ENCODE measurements around the gene LEMD2. TPM values are rescaled to one million over a fixed set of nuclear protein-coding genes. Genes with fewer than 3 reads are reported as not detected.

LEMD2 gene
- polyA plus RNA-seq, 1 of the 3 experiments (the other 2 are of a cell fraction) = 56.5 TPM

DNA sequence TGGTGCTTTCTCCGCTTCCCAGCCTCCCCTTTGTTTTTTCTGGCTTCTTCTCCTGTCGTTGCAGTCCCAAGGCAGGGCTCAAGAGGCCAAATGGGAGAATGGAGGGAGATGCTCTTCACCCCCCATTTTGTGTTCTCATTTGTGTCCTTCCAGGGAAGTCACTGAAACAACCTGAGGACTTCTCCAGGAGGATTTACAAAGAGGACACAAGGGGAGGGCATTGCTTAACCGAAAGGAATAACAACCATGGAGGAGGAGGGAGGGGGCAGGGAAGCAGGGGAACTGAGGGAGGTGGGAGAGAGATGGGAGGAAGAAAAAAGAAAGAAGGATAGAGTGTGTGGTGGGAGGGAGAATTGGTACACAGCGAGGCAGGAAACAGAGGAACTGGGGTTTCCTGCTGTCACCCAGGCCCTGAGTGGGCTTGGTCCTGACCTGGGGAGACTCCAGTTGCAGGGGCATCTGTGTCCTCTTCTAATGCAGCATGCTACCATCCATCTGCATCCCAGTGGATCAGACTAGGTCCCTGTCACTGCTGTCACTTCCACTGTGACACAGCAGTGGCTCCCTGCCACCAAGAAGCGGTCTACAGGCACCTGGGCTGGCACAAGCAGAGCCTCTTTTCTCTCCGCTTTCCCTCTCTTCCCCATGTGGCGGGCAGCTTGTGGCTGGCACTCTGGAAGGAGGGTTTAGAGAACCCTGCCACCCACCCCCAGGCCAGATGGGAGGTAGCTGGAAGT is 32.0 kb upstream of the LEMD2 start (continued):
- TF ChIP-seq, protein P1, sequence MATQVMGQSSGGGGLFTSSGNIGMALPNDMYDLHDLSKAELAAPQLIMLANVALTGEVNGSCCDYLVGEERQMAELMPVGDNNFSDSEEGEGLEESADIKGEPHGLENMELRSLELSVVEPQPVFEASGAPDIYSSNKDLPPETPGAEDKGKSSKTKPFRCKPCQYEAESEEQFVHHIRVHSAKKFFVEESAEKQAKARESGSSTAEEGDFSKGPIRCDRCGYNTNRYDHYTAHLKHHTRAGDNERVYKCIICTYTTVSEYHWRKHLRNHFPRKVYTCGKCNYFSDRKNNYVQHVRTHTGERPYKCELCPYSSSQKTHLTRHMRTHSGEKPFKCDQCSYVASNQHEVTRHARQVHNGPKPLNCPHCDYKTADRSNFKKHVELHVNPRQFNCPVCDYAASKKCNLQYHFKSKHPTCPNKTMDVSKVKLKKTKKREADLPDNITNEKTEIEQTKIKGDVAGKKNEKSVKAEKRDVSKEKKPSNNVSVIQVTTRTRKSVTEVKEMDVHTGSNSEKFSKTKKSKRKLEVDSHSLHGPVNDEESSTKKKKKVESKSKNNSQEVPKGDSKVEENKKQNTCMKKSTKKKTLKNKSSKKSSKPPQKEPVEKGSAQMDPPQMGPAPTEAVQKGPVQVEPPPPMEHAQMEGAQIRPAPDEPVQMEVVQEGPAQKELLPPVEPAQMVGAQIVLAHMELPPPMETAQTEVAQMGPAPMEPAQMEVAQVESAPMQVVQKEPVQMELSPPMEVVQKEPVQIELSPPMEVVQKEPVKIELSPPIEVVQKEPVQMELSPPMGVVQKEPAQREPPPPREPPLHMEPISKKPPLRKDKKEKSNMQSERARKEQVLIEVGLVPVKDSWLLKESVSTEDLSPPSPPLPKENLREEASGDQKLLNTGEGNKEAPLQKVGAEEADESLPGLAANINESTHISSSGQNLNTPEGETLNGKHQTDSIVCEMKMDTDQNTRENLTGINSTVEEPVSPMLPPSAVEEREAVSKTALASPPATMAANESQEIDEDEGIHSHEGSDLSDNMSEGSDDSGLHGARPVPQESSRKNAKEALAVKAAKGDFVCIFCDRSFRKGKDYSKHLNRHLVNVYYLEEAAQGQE (IDR thresholded peaks at IDR 0.05; ENCODE audit: low read depth, low read length) = no peak
- TF ChIP-seq EP300 (IDR thresholded peaks at IDR 0.05; ENCODE audit: borderline replicate concordance in 1 of 2, low read depth in 1 of 2, low read length in 1 of 2) (no peak), ELF1 (IDR thresholded peaks at IDR 0.05) (no peak), TAF1 (IDR thresholded peaks at IDR 0.05; ENCODE audit: borderline replicate concordance, low read depth, low read length) (no peak), NFIC (IDR thresholded peaks at IDR 0.05; ENCODE audit: borderline replicate concordance) (no peak), JUND (IDR thresholded peaks at IDR 0.05) (no peak), RXRA (IDR thresholded peaks at IDR 0.05; ENCODE audit: borderline replicate concordance, low read depth) (no peak), NRF1 (IDR thresholded peaks at IDR 0.05; ENCODE audit: low read depth, low read length) (no peak)

DNA sequence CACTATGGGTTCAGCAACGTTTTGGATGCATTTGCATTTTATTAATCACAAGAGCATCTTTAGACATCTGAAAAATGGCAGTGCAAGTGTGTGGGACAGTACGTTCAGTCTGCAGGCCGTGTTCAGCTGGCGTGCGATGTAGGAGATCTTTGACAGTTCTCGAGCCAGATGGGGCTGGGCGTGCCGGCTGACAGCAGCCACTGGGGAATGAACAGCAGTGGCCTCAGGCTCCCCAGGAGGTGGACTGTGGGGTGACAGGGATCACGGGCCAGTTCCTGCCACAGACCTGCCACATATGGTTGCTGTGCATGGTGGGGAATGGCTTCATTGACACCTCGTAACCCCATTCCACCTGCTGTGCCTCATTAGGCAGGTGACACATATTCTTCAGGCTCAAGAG is 31.3 kb upstream of the LEMD2 start:
- Histone ChIP-seq H3K27me3 (ENCODE audit: insufficient read depth) (peaks cover 6% of the 10 kb centered on the region; the same call in 1 of the 2 replicates), H3K36me3 (replicated peaks in 1 of 2; ENCODE audit: control insufficient read depth in 1 of 2, insufficient read depth in 2 of 2, low read length in 1 of 2) (no peaks in the 10 kb centered on the region), H2AFZ (ENCODE audit: low read depth) (no peak overlapping the region), H3K4me1 (ENCODE audit: control insufficient read depth in 1 of 2, insufficient read depth in 2 of 2, low read depth in 1 of 2, low read length in 1 of 2) (peaks cover 0 to 4% of the 10 kb centered on the region in 2 experiments; a peak in 1 of 4 replicates), H3K79me2 (ENCODE audit: insufficient read depth) (no peaks in the 10 kb centered on the region), H4K20me1 (ENCODE audit: insufficient read depth) (no peaks in the 10 kb centered on the region), H3K27ac (ENCODE audit: low read depth in 2 of 2, low read length in 1 of 2) (no peak overlapping the region), H3K9me3 (no peaks in the 10 kb centered on the region), H3K4me3 (ENCODE audit: low read depth in 2 of 2, low read length in 1 of 2) (no peak overlapping the region), H3K9me2 (no peaks in the 10 kb centered on the region), H3F3A (replicated peaks; ENCODE audit: insufficient read depth) (no peaks in the 10 kb centered on the region), H3K9ac (no peak overlapping the region), H3K4me2 (no peak overlapping the region)
- no peak for TF ChIP-seq RFX5 (IDR thresholded peaks at IDR 0.05; ENCODE audit: low read length)
- no peak for TF ChIP-seq POLR2AphosphoS5 (IDR thresholded peaks at IDR 0.05; ENCODE audit: low read depth, low read length)
- TF ChIP-seq YY1 (IDR thresholded peaks at IDR 0.05; ENCODE audit: low read depth) = no peak
- TF ChIP-seq EP300 (IDR thresholded peaks at IDR 0.05; ENCODE audit: borderline replicate concordance in 1 of 2, low read depth in 1 of 2, low read length in 1 of 2) = no peak
- ChIA-PET CTCF (interaction anchor here (0.7 to 1.5 kb wide), 3 partner anchors 48 to 52 kb away, joined by 3 to 7 read pairs (median 4); no protein-coding TSS in a partner anchor), POLR2A (no interaction called here)
- 67% methylated on average over 9 of the region's 10 CpGs for WGBS (ENCODE audit: low lambda C conversion rate)
- no peak for DNase-seq

DNA sequence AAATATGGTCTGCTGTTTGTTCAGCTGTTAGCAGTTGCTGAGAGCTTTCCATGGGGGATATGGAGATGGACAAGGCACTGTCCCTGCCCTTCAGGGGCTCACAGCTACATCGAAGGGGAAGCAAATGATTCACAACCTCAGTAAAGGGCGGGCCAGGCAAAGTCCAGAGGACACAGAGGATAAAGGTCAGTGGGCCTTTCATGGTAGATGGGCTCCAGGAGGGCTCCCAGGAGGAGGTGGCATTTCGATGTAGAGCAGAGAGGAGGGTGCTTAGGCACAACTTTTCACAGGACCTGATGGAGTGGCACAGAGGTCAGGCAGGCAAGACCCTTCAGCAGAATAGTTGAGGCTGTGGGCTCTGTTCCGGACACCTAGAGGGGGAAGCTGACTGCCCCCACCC is 30.1 kb upstream of the LEMD2 start:
- POLR2A ChIA-PET = no interaction called here
- Histone ChIP-seq H3K4me2 (no peak overlapping the region), H3K4me1 (ENCODE audit: control insufficient read depth in 1 of 2, insufficient read depth in 2 of 2, low read depth in 1 of 2, low read length in 1 of 2) (peaks cover 0 to 4% of the 10 kb centered on the region in 2 experiments; a peak in 1 of 4 replicates), H3K27me3 (ENCODE audit: insufficient read depth) (peaks cover 6% of the 10 kb centered on the region; the same call in 1 of the 2 replicates), H3K9ac (no peak overlapping the region), H3K27ac (ENCODE audit: low read depth in 2 of 2, low read length in 1 of 2) (no peak overlapping the region), H3K9me3 (no peaks in the 10 kb centered on the region), H3F3A (replicated peaks; ENCODE audit: insufficient read depth) (no peaks in the 10 kb centered on the region), H3K36me3 (replicated peaks in 1 of 2; ENCODE audit: control insufficient read depth in 1 of 2, insufficient read depth in 2 of 2, low read length in 1 of 2) (no peaks in the 10 kb centered on the region), H2AFZ (ENCODE audit: low read depth) (no peak overlapping the region), H4K20me1 (ENCODE audit: insufficient read depth) (no peaks in the 10 kb centered on the region), H3K4me3 (ENCODE audit: low read depth in 2 of 2, low read length in 1 of 2) (no peak overlapping the region), H3K79me2 (ENCODE audit: insufficient read depth) (no peaks in the 10 kb centered on the region), H3K9me2 (no peaks in the 10 kb centered on the region)
- CTCF ChIA-PET = interaction anchor here (1.1 kb wide), 1 partner anchor 26 kb away, joined by 3 read pairs; no protein-coding TSS in a partner anchor
- 28% methylated on average over 3 of the region's 4 CpGs for WGBS (ENCODE audit: low lambda C conversion rate)
- DNase-seq = no peak
- TF ChIP-seq FOSL2 (IDR thresholded peaks at IDR 0.05; ENCODE audit: borderline replicate concordance, low read depth) (no peak), FOXM1 (IDR thresholded peaks at IDR 0.05; ENCODE audit: low read depth) (no peak), SIN3A (IDR thresholded peaks at IDR 0.05; ENCODE audit: borderline replicate concordance, low read depth, low read length) (no peak)
- TF ChIP-seq, protein P2, sequence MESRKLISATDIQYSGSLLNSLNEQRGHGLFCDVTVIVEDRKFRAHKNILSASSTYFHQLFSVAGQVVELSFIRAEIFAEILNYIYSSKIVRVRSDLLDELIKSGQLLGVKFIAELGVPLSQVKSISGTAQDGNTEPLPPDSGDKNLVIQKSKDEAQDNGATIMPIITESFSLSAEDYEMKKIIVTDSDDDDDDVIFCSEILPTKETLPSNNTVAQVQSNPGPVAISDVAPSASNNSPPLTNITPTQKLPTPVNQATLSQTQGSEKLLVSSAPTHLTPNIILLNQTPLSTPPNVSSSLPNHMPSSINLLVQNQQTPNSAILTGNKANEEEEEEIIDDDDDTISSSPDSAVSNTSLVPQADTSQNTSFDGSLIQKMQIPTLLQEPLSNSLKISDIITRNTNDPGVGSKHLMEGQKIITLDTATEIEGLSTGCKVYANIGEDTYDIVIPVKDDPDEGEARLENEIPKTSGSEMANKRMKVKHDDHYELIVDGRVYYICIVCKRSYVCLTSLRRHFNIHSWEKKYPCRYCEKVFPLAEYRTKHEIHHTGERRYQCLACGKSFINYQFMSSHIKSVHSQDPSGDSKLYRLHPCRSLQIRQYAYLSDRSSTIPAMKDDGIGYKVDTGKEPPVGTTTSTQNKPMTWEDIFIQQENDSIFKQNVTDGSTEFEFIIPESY (IDR thresholded peaks at IDR 0.05; ENCODE audit: borderline replicate concordance, low read depth) = no peak
- TF ChIP-seq, protein P3, sequence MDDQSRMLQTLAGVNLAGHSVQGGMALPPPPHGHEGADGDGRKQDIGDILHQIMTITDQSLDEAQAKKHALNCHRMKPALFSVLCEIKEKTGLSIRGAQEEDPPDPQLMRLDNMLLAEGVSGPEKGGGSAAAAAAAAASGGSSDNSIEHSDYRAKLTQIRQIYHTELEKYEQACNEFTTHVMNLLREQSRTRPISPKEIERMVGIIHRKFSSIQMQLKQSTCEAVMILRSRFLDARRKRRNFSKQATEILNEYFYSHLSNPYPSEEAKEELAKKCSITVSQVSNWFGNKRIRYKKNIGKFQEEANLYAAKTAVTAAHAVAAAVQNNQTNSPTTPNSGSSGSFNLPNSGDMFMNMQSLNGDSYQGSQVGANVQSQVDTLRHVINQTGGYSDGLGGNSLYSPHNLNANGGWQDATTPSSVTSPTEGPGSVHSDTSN (IDR thresholded peaks at IDR 0.05) = no peak
